Right ventricle myocardium inferior (tissue), 1 donor: ENCODE measurements around the gene RAX. TPM values are rescaled to one million over a fixed set of nuclear protein-coding genes. Genes with fewer than 3 reads are reported as not detected.

ENCODE experiments used
- ATAC-seq: fragments of 200-7000 bp; cut with Tn5 transposase; one replicate; pipeline ENCODE4 v1.9.1; 2020; ENCODE audit warnings: mild to moderate bottlenecking, moderate library complexity
- DNase-seq: peaks from one replicate; pipeline ENCODE4 v3.0.0; 2021; ENCODE audit errors: missing footprints
- intact Hi-C: fragments of 100-400 bp; cut with DNase I; formaldehyde crosslinking; loops from one replicate; pipeline ENCODE4 v1.11.0; 2022
- long read RNA-seq: library from polyadenylated mRNA; unstranded; transcript quantifications from one replicate; pipeline ENCODE4 v2.0.0, GENCODE V29; 2021
- total RNA-seq: library from RNA; stranded (reverse); fragmentation: NEBNext Ultra II Directional; extraction: Animal tissue kit (Norgen Biotek cat#: 25700); gene quantifications from one replicate; pipeline ENCODE4 v1.2.1, GENCODE V29; 2021
- donor health status: DM: no; HTN: yes; CAD: no; lungs with severe emphysema.

The RAX gene
- not detected for total RNA-seq
- long read RNA-seq = 0 reads

GRCh38 chr18:59272891-59273758, at the start of gene RAX:
Gene RAX (minus strand): TSS chr18:59273454. CDS start chr18:59273206, 248 bp downstream.
- ATAC-seq (peak; percentile 34), DNase-seq (peak; percentile 62)
- intact Hi-C loops = no loop called here

- DNase-seq (no peak), ATAC-seq (no peak)
- intact Hi-C loops = no loop called here
Measured at GRCh38 chr18:59318460-59319050, 45.3 kb upstream of the RAX start, which contains the start of gene CPLX4. Gene CPLX4 (minus strand): TSS chr18:59318649. CDS start chr18:59318462, 187 bp downstream.

- no peak for DNase-seq
- intact Hi-C loops = no loop called here
- ATAC-seq = no peak
Measured at GRCh38 chr18:59311631-59312030, 38.4 kb upstream of the RAX start.

- ATAC-seq = peak; percentile 21
- intact Hi-C loops = loop anchor here (5.0 kb wide), 2 partner anchors 93 to 513 kb away; no protein-coding TSS in a partner anchor
- no peak for DNase-seq
Measured at GRCh38 chr18:59308938-59309260, 35.6 kb upstream of the RAX start.

GRCh38 chr18:59308248-59308937, 35.1 kb upstream of the RAX start:
- DNase-seq = peak; percentile 82
- ATAC-seq = peak; percentile 97
- intact Hi-C loops = loop anchor here (5.0 kb wide), 2 partner anchors 94 to 514 kb away; no protein-coding TSS in a partner anchor

- no peak for ATAC-seq
- no peak for DNase-seq
- intact Hi-C loops = loop anchor here (5.0 kb wide), 2 partner anchors 96 to 516 kb away; no protein-coding TSS in a partner anchor
Measured at GRCh38 chr18:59306640-59307039, 33.4 kb upstream of the RAX start.

- ATAC-seq (no peak), DNase-seq (no peak)
- intact Hi-C loops = loop anchor here (5.0 kb wide), 2 partner anchors 97 to 517 kb away; no protein-coding TSS in a partner anchor
Measured at GRCh38 chr18:59305295-59305694, 32.0 kb upstream of the RAX start.

- no peak for DNase-seq
- intact Hi-C loops = no loop called here
- no peak for ATAC-seq
Measured at GRCh38 chr18:59303656-59304195, 30.5 kb upstream of the RAX start.

GRCh38 chr18:59303006-59303405, 29.8 kb upstream of the RAX start:
- intact Hi-C loops = no loop called here
- ATAC-seq (no peak), DNase-seq (no peak)

- no peak for ATAC-seq
- intact Hi-C loops = no loop called here
- DNase-seq = no peak
Measured at GRCh38 chr18:59301929-59302328, 28.7 kb upstream of the RAX start.

GRCh38 chr18:59300676-59301285, 27.5 kb upstream of the RAX start:
- intact Hi-C loops = no loop called here
- DNase-seq = no peak
- ATAC-seq = no peak

GRCh38 chr18:59298871-59299270, 25.6 kb upstream of the RAX start:
- no peak for DNase-seq
- intact Hi-C loops = loop anchor here (10.0 kb wide), 1 partner anchor 524 kb away; no protein-coding TSS in a partner anchor
- ATAC-seq = no peak

- intact Hi-C loops = loop anchor here (10.0 kb wide), 1 partner anchor 519 kb away; no protein-coding TSS in a partner anchor
- DNase-seq (no peak), ATAC-seq (no peak)
Measured at GRCh38 chr18:59293317-59293716, 20.1 kb upstream of the RAX start.

- intact Hi-C loops = no loop called here
- DNase-seq (no peak), ATAC-seq (no peak)
Measured at GRCh38 chr18:59286341-59286740, 13.1 kb upstream of the RAX start.

- intact Hi-C loops = no loop called here
- DNase-seq (no peak), ATAC-seq (no peak)
Measured at GRCh38 chr18:59282341-59282740, 9.1 kb upstream of the RAX start.

GRCh38 chr18:59279722-59280121, 6.5 kb upstream of the RAX start:
- no peak for ATAC-seq
- intact Hi-C loops = no loop called here
- DNase-seq = no peak

- no peak for ATAC-seq
- intact Hi-C loops = no loop called here
- DNase-seq = no peak
Measured at GRCh38 chr18:59279193-59279592, 5.9 kb upstream of the RAX start.

- intact Hi-C loops = no loop called here
- no peak for ATAC-seq
- DNase-seq = no peak
Measured at GRCh38 chr18:59278793-59279192, 5.5 kb upstream of the RAX start.

GRCh38 chr18:59276047-59276446, 2.8 kb upstream of the RAX start:
- DNase-seq = no peak
- intact Hi-C loops = no loop called here
- no peak for ATAC-seq
